GM18861 (cell line): ENCODE measurements around the gene THUMPD2.

ENCODE experiments used
- ATAC-seq: cut with Tn5 transposase; IDR thresholded peaks from one replicate; pipeline ENCODE4 v1.9.1; 2021; ENCODE audit not compliant: unreplicated experiment

The THUMPD2 gene

GRCh38 chr2:39719317-39719716 is 59.7 kb downstream of the THUMPD2 start:
- ATAC-seq: no peak

DNA sequence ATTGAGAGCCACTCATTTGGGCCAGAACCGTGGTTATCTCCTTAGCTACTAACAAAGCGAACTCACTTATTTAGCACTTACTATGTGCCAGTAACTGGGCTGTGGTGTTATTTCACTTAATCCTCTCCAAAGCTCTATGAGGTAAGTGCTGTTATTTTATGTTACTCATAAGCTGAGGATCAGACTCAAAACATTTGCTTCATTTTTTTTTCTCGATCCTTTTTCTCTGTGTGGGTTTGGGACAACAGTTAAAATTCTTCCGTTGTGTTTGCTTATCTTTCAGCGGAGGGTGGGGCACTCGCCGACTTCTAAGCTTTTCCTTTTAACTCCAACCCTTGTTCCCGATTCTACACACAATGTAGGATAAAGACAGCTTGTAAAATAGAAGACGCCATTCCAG is 60.6 kb downstream of the THUMPD2 start:
- ATAC-seq: no peak

GRCh38 chr2:39717067-39717466 is 62.0 kb downstream of the THUMPD2 start:
- ATAC-seq: no peak

GRCh38 chr2:39715822-39716221 is 63.2 kb downstream of the THUMPD2 start:
- no peak for ATAC-seq

DNA sequence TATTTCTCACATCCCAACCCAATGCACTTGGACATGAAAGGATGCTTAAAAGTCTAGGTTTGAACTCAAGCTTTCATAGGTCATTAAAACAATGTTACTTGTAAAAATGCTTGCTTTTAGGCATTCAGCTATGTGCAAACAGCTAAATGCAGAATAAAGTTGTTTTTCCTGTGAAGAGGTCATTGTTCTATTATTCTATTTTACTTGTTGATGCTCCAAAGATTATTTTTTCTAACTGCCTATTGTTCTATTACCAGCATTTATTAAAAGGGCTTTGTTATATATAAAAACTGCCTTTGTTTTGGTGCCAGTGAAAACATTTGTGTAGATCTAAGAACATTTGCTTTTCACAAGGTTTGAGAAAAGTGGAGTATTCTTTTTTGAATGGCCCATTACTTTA is 64.0 kb downstream of the THUMPD2 start:
- no peak for ATAC-seq

DNA sequence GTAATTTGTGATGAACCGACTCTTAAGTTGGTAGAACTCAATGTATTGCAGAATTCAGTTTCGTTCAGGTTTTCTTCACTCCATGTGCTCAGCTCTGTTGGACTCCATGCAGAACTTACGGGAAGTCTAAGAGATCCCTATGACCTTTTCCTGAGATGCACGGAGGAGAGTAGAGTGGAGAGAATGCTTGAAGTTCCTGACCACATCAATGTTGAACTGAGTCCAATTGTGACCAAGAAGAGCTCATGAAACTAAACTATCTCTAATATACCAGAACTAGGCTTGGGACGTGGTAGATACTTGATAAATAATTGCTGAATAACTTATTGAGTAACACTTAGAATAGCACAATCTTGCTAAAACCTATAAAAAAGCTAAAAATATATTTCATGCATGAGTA is 66.1 kb downstream of the THUMPD2 start:
- no peak for ATAC-seq

DNA sequence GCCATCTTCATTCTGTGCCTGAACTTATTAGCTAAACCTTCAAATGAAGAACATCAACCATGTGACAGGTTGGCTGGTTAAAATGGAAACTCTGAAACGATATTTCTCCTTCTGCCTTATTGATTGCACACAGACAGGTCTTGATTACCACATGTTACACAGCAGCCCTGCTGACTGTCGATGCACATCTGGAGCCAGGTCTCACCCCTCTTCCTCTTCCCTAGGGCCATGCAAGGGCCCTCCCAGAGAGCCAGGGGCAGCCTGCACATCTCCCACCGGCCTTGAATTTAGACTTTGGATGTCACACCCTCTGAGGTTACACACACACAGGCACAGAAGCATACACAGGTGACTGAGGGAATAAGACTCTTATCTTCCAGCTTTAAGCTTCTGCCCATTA is 68.3 kb downstream of the THUMPD2 start:
- ATAC-seq: no peak

GRCh38 chr2:39708003-39708402 is 71.1 kb downstream of the THUMPD2 start:
- no peak for ATAC-seq

- no peak for ATAC-seq
Measured at GRCh38 chr2:39706945-39707344, 72.1 kb downstream of the THUMPD2 start.

DNA sequence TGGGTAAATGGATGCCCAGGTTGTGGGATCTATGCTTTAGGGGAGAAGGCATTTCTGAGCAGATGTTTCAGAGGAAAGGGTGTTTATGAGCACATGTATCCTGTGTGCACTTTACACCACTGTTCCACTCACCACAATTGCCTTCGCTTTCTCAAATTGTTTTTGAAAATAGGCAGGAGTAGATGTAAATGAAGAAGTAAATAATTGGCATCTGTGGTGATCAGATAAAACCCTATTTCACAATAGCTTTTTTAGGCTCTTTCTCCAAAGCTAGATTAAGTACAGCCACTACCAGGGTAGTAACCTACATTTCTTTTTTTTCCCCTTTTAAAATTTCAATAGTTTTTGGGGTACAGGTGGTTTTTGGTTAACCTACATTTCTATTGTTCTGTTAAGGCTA is 72.7 kb downstream of the THUMPD2 start:
- no peak for ATAC-seq

DNA sequence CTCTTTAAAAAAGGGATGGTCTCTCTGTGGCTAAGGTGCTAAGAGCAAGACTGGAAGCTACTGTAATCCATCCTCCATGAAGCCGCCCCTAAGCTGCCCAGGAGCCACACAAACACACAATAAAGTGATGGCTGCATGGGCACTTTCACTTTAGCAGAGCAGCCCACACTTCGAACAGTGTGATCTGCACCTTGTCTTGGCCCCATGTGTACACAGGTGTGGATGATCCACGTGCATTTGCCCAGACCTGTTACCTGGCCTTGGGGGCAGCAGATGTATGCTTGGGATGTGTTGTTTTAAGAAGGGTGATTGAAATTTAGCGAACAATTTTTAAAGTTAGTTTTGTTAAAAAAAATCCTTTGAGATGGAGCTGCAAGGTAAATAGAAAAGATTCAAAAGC is 73.4 kb downstream of the THUMPD2 start:
- ATAC-seq: no peak

DNA sequence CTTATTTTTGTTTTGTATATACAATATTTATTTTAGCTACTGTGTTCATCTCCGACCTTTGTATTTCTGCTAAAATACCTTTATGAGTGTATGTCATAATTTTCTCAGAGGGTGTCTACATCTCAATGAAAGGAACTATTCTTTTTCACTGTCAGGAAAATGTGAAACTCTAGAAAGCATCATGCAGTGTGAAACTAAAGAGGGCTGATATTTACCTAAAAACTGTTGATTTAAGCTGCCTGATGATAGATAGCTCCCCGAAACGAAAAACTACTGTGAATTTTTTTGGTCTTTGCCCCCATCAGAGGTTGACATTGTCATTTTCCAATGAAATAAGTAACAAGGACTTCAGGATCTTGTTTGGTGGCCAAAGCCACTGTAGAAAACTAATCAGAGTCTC is 74.5 kb downstream of the THUMPD2 start:
- ATAC-seq: no peak

DNA sequence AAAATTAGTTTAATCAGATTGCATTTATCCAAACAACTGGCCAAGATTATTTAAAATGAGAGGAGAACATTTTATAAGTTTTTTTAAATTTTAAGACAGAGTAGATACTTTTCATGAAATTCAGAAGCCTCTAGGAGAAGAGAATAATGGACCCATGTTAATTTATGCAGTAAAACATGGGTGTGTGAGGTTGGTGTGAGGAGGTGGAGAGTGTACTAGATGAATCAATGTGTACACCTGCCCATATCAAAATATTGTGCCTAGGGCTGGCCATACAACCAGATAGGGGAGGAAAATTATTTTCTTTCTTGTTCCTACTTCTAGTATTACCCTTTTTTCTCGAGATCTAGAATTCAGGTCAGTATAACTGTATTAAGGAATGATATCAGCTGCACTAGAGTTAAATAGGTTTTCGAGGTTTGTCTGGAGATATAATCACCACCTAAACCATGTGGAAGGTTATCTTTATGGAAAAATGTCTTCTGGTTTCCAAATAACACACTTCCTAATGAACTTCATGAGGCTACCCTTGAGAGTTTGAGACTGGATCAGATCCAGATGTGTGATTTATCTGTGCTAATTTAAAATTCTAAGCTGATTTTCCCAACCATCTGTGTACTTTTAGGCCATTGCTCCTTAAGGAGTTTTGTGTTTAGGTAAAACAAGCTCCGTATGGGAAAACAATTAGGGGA is 75.7 kb downstream of the THUMPD2 start:
- ATAC-seq: no peak

DNA sequence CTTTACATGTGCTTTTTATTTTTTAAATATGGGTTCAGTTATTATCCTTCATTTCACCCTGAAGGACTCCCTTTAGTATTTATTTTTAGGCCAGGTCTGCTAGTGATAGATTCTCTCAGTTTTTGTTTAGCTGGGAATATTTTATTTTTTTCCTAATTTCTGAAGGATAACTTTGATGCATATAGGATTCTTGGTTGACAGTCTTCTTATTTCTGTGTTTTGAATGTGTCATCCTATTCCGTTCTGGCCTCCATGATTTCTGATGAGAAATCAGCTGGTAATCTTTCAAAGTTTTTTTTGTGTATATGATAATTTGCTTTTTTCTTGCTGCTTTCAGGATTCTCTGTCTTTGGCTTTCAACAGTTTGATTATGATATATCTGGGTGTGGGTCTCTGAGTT is 77.9 kb downstream of the THUMPD2 start:
- ATAC-seq: no peak

- ATAC-seq: no peak
Measured at GRCh38 chr2:39697454-39697853, 81.6 kb downstream of the THUMPD2 start.

- no peak for ATAC-seq
Measured at GRCh38 chr2:39696838-39697237, 82.2 kb downstream of the THUMPD2 start.

GRCh38 chr2:39696101-39696553 is 82.9 kb downstream of the THUMPD2 start:
- ATAC-seq: no peak

DNA sequence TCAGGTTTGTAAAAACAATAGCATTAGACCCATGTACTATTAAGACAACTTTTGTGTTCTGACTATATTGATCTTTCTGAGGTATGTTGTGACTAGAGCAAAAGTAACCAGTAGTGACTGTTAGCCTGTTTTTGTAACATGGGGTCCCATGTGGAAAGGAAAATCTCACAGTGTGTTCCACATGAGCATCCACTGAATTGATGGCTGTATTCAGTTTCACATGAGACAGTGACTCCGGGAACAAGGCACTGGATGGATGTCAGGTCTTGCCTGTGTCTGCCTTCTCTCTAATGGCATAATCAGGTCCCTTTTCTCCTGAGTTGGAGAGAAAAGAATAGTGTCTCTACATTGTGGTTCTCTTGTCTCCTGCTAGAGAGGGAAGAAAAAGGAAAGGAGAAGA is 85.8 kb downstream of the THUMPD2 start:
- no peak for ATAC-seq

- no peak for ATAC-seq
Measured at GRCh38 chr2:39689876-39690275, 89.2 kb downstream of the THUMPD2 start.

DNA sequence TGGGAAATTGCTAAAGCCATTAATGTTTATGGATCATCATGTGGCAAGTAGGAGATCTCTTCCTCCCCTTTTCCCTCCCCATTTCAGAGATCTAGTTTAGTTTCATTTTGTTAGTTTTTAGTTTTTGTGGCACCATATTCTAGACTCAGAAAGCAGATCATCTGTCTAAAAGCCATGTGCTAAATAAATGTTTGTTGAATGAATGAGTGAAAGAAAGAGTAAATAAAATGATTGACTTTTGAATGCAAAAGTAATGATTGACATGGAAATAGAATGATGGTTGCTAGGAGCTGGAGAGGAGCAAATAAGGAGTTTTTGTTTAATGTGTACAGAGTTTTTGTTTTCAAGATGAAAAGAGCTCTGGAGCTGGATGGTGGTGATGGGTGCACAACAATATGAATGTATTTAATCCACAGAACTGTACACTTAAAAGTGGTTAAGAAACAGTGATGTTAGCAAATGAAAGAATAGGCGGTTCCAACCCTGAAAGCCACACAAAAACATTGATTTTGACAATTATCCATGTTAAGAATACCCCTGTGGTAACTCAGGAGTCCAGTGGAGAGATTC is 89.7 kb downstream of the THUMPD2 start:
- no peak for ATAC-seq

DNA sequence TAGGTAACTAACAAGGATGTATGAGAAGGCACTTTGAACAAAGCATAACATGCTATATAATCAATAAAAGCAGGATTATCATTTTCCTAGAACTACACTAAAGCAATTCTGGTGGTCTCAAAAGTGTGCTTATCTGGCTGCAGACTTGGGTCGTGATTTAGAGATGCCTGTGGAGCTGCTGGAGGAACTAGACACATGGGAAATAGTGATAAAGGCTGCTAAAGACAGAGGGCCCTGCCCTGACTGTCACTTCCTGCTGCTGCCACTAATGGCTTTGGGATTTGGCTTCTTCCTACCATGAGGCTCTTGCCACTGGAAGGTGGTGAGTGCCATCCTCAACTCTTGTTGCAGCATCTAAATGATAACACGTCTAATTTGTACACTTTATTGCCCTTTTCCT is 90.9 kb downstream of the THUMPD2 start:
- ATAC-seq: no peak

DNA sequence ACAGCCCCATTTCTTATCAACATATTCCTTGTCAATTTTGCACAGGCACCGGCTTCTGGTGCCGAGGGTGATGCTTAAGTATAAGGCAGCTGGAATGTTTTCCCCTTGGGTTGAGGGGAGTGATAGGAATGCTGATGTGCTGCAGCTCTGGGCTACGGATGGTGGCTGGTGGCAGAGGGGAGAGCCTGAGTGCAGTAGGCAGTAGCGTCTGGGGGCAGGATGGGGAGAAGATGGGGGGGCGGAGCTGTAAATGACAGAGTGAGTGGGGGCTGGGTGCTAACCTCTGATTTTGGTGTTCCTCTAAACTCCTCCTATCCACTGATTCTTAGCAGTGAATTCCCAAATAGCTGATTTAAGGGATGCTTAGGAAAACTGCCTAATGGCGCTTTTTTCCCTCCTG is 92.6 kb downstream of the THUMPD2 start:
- ATAC-seq: no peak
